ENCODE results near the gene EXOC6. TPM values are rescaled to one million over a fixed set of nuclear protein-coding genes. Genes with fewer than 3 reads are reported as not detected.

The EXOC6 gene
- total and polyA plus RNA-seq, 2 donors from 2014 or later = 9.5 to 17.0 TPM

- H3K27ac ChIP-seq (ENCODE audit: low read depth in 2 of 2, low read length in 2 of 2) = no peak overlapping the region
- intact Hi-C loops (cut with DNase I) = no loop called here
- no peaks in the 10 kb centered on the region for H3K4me1 ChIP-seq (ENCODE audit: control insufficient read depth in 2 of 3, insufficient read depth in 2 of 3, low read depth in 1 of 3, low read length in 3 of 3)
- TF ChIP-seq, protein P1, sequence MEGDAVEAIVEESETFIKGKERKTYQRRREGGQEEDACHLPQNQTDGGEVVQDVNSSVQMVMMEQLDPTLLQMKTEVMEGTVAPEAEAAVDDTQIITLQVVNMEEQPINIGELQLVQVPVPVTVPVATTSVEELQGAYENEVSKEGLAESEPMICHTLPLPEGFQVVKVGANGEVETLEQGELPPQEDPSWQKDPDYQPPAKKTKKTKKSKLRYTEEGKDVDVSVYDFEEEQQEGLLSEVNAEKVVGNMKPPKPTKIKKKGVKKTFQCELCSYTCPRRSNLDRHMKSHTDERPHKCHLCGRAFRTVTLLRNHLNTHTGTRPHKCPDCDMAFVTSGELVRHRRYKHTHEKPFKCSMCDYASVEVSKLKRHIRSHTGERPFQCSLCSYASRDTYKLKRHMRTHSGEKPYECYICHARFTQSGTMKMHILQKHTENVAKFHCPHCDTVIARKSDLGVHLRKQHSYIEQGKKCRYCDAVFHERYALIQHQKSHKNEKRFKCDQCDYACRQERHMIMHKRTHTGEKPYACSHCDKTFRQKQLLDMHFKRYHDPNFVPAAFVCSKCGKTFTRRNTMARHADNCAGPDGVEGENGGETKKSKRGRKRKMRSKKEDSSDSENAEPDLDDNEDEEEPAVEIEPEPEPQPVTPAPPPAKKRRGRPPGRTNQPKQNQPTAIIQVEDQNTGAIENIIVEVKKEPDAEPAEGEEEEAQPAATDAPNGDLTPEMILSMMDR (IDR thresholded peaks at IDR 0.05; ENCODE audit: borderline replicate concordance, extremely low read depth, insufficient read depth) = no peak
- H3K4me3 ChIP-seq (ENCODE audit: low read length in 3 of 3) = no peak overlapping the region
- no peaks in the 10 kb centered on the region for H3K36me3 ChIP-seq (ENCODE audit: control insufficient read depth in 2 of 3, insufficient read depth in 3 of 3, low read length in 3 of 3)
- no peaks in the 10 kb centered on the region for H3K27me3 ChIP-seq (ENCODE audit: control insufficient read depth, insufficient read depth, low read length)
- no peaks in the 10 kb centered on the region for H3K9me3 ChIP-seq (ENCODE audit: control insufficient read depth in 2 of 3, insufficient read depth in 1 of 3, low read length in 3 of 3)
- no peak for FAIRE-seq
- DNase-seq = no peak
- H3K9ac ChIP-seq (ENCODE audit: low read length in 3 of 3) = no peak overlapping the region
Measured at GRCh38 chr10:93083743-93084539, 235.6 kb downstream of the EXOC6 start.

- H3K36me3 ChIP-seq (ENCODE audit: control insufficient read depth in 2 of 3, insufficient read depth in 3 of 3, low read length in 3 of 3) = no peaks in the 10 kb centered on the region
- DNase-seq (no peak), FAIRE-seq (no peak)
- H3K9me3 ChIP-seq (ENCODE audit: control insufficient read depth in 2 of 3, insufficient read depth in 1 of 3, low read length in 3 of 3) = no peaks in the 10 kb centered on the region
- TF ChIP-seq, protein P1 (IDR thresholded peaks at IDR 0.05; ENCODE audit: borderline replicate concordance, extremely low read depth, insufficient read depth) = no peak
- H3K9ac ChIP-seq (ENCODE audit: low read length in 3 of 3) = no peak overlapping the region
- no peak overlapping the region for H3K27ac ChIP-seq (ENCODE audit: low read depth in 2 of 2, low read length in 2 of 2)
- no peaks in the 10 kb centered on the region for H3K4me1 ChIP-seq (ENCODE audit: control insufficient read depth in 2 of 3, insufficient read depth in 2 of 3, low read depth in 1 of 3, low read length in 3 of 3)
- H3K27me3 ChIP-seq (ENCODE audit: control insufficient read depth, insufficient read depth, low read length) = no peaks in the 10 kb centered on the region
- intact Hi-C loops (cut with DNase I) = no loop called here
- no peak overlapping the region for H3K4me3 ChIP-seq (ENCODE audit: low read length in 3 of 3)
Measured at GRCh38 chr10:93085272-93085859, 237.0 kb downstream of the EXOC6 start.

GRCh38 chr10:93086289-93086688, 238.0 kb downstream of the EXOC6 start:
- intact Hi-C loops (cut with DNase I) = no loop called here

More at GRCh38 chr10:93086289-93086688, 238.0 kb downstream of the EXOC6 start:
- TF ChIP-seq, protein P1 (IDR thresholded peaks at IDR 0.05; ENCODE audit: borderline replicate concordance, extremely low read depth, insufficient read depth) = no peak
- Histone ChIP-seq H3K4me1 (ENCODE audit: control insufficient read depth in 2 of 3, insufficient read depth in 2 of 3, low read depth in 1 of 3, low read length in 3 of 3) (no peaks in the 10 kb centered on the region), H3K27ac (ENCODE audit: low read depth in 2 of 2, low read length in 2 of 2) (no peak overlapping the region), H3K9me3 (ENCODE audit: control insufficient read depth in 2 of 3, insufficient read depth in 1 of 3, low read length in 3 of 3) (no peaks in the 10 kb centered on the region), H3K9ac (ENCODE audit: low read length in 3 of 3) (no peak overlapping the region), H3K4me3 (ENCODE audit: low read length in 3 of 3) (no peak overlapping the region), H3K36me3 (ENCODE audit: control insufficient read depth in 2 of 3, insufficient read depth in 3 of 3, low read length in 3 of 3) (no peaks in the 10 kb centered on the region), H3K27me3 (ENCODE audit: control insufficient read depth, insufficient read depth, low read length) (no peaks in the 10 kb centered on the region)
- FAIRE-seq = no peak
- DNase-seq = no peak

All from kidney (tissue), 14 donors.